Nephron (organoid): ENCODE measurements around the gene TMEM243.

Experiments
- H3K27ac Mint-ChIP-seq, 3 experiments: 2 replicates each; pipeline ENCODE4 v1.8.0; 2020; ENCODE audit warnings: mixed read lengths in 3 of 3, mild to moderate bottlenecking in 2 of 3, moderate library complexity in 1 of 3
- H3K27me3 Mint-ChIP-seq: 2 replicates; pipeline ENCODE4 v1.8.0; 2021; ENCODE audit warnings: low read depth, mild to moderate bottlenecking, moderate library complexity, mixed read lengths
- H3K36me3 Mint-ChIP-seq: 2 replicates; pipeline ENCODE4 v1.8.0; 2020; ENCODE audit warnings: low read depth, mixed read lengths
- H3K4me1 Mint-ChIP-seq: 2 replicates; pipeline ENCODE4 v1.8.0; 2020; ENCODE audit warnings: mixed read lengths
- H3K4me3 Mint-ChIP-seq, 3 experiments: 2 replicates each; pipeline ENCODE4 v1.8.0; 2020; ENCODE audit warnings: mild to moderate bottlenecking in 3 of 3, mixed read lengths in 3 of 3, moderate library complexity in 2 of 3
- H3K9me3 Mint-ChIP-seq: 2 replicates; pipeline ENCODE4 v1.8.0; 2020; ENCODE audit warnings: mixed read lengths
- CTCF ChIP-seq, 3 experiments: fragments of 200-600 bp; sonication (generic); IDR thresholded peaks; one replicate each; pipeline ENCODE4 v1.5.0; 2021; ENCODE audit warnings: antibody characterized with exemption in 3 of 3; ENCODE audit not compliant: unreplicated experiment in 3 of 3

TMEM243 gene

GRCh38 chr7:87199241-87199640 lies 20.3 kb downstream of the TMEM243 start:
- no peaks in the 10 kb centered on the region for H3K27me3 Mint-ChIP-seq
- no peak overlapping the region for H3K27ac Mint-ChIP-seq
- no peak overlapping the region for H3K4me3 Mint-ChIP-seq
- H3K36me3 Mint-ChIP-seq: peaks cover 96% of the 10 kb centered on the region
- H3K4me1 Mint-ChIP-seq: no peaks in the 10 kb centered on the region
- peaks cover 14% of the 10 kb centered on the region for H3K9me3 Mint-ChIP-seq
- no peak for TF ChIP-seq CTCF (IDR thresholded peaks at IDR 0.05; ENCODE audit: unreplicated experiment in 3 of 3)

GRCh38 chr7:87193912-87194311 lies 25.6 kb downstream of the TMEM243 start:
- no peak for TF ChIP-seq CTCF (IDR thresholded peaks at IDR 0.05; ENCODE audit: unreplicated experiment in 3 of 3)
- H3K27me3 Mint-ChIP-seq: no peaks in the 10 kb centered on the region
- no peak overlapping the region for H3K4me3 Mint-ChIP-seq
- H3K27ac Mint-ChIP-seq: no peak overlapping the region
- H3K36me3 Mint-ChIP-seq: peaks cover 80% of the 10 kb centered on the region
- H3K4me1 Mint-ChIP-seq: no peaks in the 10 kb centered on the region
- H3K9me3 Mint-ChIP-seq: no peaks in the 10 kb centered on the region

GRCh38 chr7:87192784-87193487 lies 26.6 kb downstream of the TMEM243 start:
- Mint-ChIP-seq H3K9me3 (no peaks in the 10 kb centered on the region), H3K36me3 (peaks cover 80% of the 10 kb centered on the region), H3K4me3 (no peak overlapping the region), H3K4me1 (no peaks in the 10 kb centered on the region), H3K27me3 (no peaks in the 10 kb centered on the region), H3K27ac (no peak overlapping the region)
- TF ChIP-seq CTCF (IDR thresholded peaks at IDR 0.05; ENCODE audit: unreplicated experiment in 3 of 3): no peak

GRCh38 chr7:87190783-87191182 lies 28.7 kb downstream of the TMEM243 start:
- Mint-ChIP-seq H3K4me1 (no peaks in the 10 kb centered on the region), H3K27ac (no peak overlapping the region), H3K36me3 (peaks cover 73% of the 10 kb centered on the region), H3K27me3 (no peaks in the 10 kb centered on the region), H3K9me3 (no peaks in the 10 kb centered on the region), H3K4me3 (no peak overlapping the region)
- no peak for TF ChIP-seq CTCF (IDR thresholded peaks at IDR 0.05; ENCODE audit: unreplicated experiment in 3 of 3)

GRCh38 chr7:87188930-87189329 lies 30.6 kb downstream of the TMEM243 start:
- Mint-ChIP-seq H3K4me1 (no peaks in the 10 kb centered on the region), H3K36me3 (peaks cover 74% of the 10 kb centered on the region), H3K27me3 (no peaks in the 10 kb centered on the region), H3K4me3 (no peak overlapping the region), H3K9me3 (no peaks in the 10 kb centered on the region), H3K27ac (no peak overlapping the region)
- TF ChIP-seq CTCF (IDR thresholded peaks at IDR 0.05; ENCODE audit: unreplicated experiment in 3 of 3): no peak

GRCh38 chr7:87187120-87187519 lies 32.4 kb downstream of the TMEM243 start:
- Mint-ChIP-seq H3K4me3 (no peak overlapping the region), H3K27me3 (no peaks in the 10 kb centered on the region), H3K27ac (no peak overlapping the region), H3K4me1 (no peaks in the 10 kb centered on the region), H3K9me3 (no peaks in the 10 kb centered on the region), H3K36me3 (peaks cover 78% of the 10 kb centered on the region)
- no peak for TF ChIP-seq CTCF (IDR thresholded peaks at IDR 0.05; ENCODE audit: unreplicated experiment in 3 of 3)
